ENCODE results near the gene TP53INP2.
"Not testable (repeated sequence)": the region's sequence is repeated elsewhere in the genome, so short reads cannot be mapped to it uniquely, and the experiment has no call there.

The TP53INP2 gene

GRCh38 chr20:34704177-34705007 is at the start of gene TP53INP2:
Gene TP53INP2, plus strand, starts transcription at chr20:34704344. Its CDS starts 4,396 bp downstream, at chr20:34708740.
- DNase-seq (ENCODE audit: low spot score) = peak; percentile 94
- H3K27ac ChIP-seq = peak within 1 kb of the TSS; percentile 89
- POLR2A ChIA-PET (ENCODE audit: low non-redundant PET) = interaction anchor here (0.5 kb wide), 1 partner anchor 767 kb away, joined by 7 read pairs; no protein-coding TSS in a partner anchor
- TF ChIP-seq CTCF (conservative IDR thresholded peaks at IDR 0.05; ENCODE audit: low read depth) = no peak
- CTCF ChIA-PET = interaction anchor here (0.6 to 2.1 kb wide), 8 partner anchors 24 to 449 kb away, joined by 3 to 24 read pairs (median 8); no protein-coding TSS in a partner anchor

GRCh38 chr20:34658654-34659053 is 45.5 kb upstream of the TP53INP2 start:
- CTCF ChIA-PET; H3K27ac ChIP-seq; POLR2A ChIA-PET (ENCODE audit: low non-redundant PET); DNase-seq (ENCODE audit: low spot score): not testable (repeated sequence)

GRCh38 chr20:34661811-34662210 is 42.3 kb upstream of the TP53INP2 start:
- H3K27ac ChIP-seq = peak overlapping the region; percentile 18
- DNase-seq (ENCODE audit: low spot score); CTCF ChIA-PET; POLR2A ChIA-PET (ENCODE audit: low non-redundant PET): not testable (repeated sequence)

GRCh38 chr20:34663213-34663943 is 40.8 kb upstream of the TP53INP2 start:
- TF ChIP-seq CTCF (conservative IDR thresholded peaks at IDR 0.05; ENCODE audit: low read depth) = no peak
- POLR2A ChIA-PET (ENCODE audit: low non-redundant PET) = no interaction called here
- CTCF ChIA-PET = interaction anchor here (1.0 kb wide), 1 partner anchor 10 kb away, joined by 3 read pairs; no protein-coding TSS in a partner anchor
- DNase-seq (ENCODE audit: low spot score) = no peak
- H3K27ac ChIP-seq = no peak overlapping the region

- POLR2A ChIA-PET (ENCODE audit: low non-redundant PET); DNase-seq (ENCODE audit: low spot score); H3K27ac ChIP-seq: not testable (repeated sequence)
- CTCF ChIA-PET = interaction anchor here (0.7 kb wide), 1 partner anchor 25 kb away, joined by 3 read pairs; no protein-coding TSS in a partner anchor
Observed at GRCh38 chr20:34664751-34665150, 39.4 kb upstream of the TP53INP2 start.

GRCh38 chr20:34669094-34669493 is 35.0 kb upstream of the TP53INP2 start:
- POLR2A ChIA-PET (ENCODE audit: low non-redundant PET) = no interaction called here
- H3K27ac ChIP-seq = no peak overlapping the region
- CTCF ChIA-PET = interaction anchor here (0.6 to 0.7 kb wide), 4 partner anchors 18 to 460 kb away, joined by 3 to 4 read pairs (median 4); no protein-coding TSS in a partner anchor
- DNase-seq (ENCODE audit: low spot score) = no peak
- no peak for TF ChIP-seq CTCF (conservative IDR thresholded peaks at IDR 0.05; ENCODE audit: low read depth)

GRCh38 chr20:34673412-34673811 is 30.7 kb upstream of the TP53INP2 start:
- no peak for TF ChIP-seq CTCF (conservative IDR thresholded peaks at IDR 0.05; ENCODE audit: low read depth)
- ChIA-PET CTCF (interaction anchor here (0.7 to 0.9 kb wide), 3 partner anchors 11 to 165 kb away, joined by 3 to 5 read pairs (median 4); no protein-coding TSS in a partner anchor), POLR2A (ENCODE audit: low non-redundant PET) (no interaction called here)
- no peak overlapping the region; the same call in 1 of the 2 replicates for H3K27ac ChIP-seq
- no peak for DNase-seq (ENCODE audit: low spot score)
